A549 treated with AZD9567 at 1 μM for 4 hours (cell line): ENCODE data around the gene CYBC1. TPM values are rescaled to one million over a fixed set of nuclear protein-coding genes. Genes with fewer than 3 reads are reported as not detected.

ENCODE experiments used
- total RNA-seq: library from RNA; stranded (reverse); fragments of 200-300 nt; extraction: Qiagen RNA extraction; gene quantifications from 5 replicates; pipeline ENCODE4 v1.2.3, GENCODE V29; 2022; ENCODE audit not compliant: insufficient read depth

CYBC1 gene
- total RNA-seq = 55.8 to 63.4 TPM (median 61.0 TPM) in 5 replicates

DNA sequence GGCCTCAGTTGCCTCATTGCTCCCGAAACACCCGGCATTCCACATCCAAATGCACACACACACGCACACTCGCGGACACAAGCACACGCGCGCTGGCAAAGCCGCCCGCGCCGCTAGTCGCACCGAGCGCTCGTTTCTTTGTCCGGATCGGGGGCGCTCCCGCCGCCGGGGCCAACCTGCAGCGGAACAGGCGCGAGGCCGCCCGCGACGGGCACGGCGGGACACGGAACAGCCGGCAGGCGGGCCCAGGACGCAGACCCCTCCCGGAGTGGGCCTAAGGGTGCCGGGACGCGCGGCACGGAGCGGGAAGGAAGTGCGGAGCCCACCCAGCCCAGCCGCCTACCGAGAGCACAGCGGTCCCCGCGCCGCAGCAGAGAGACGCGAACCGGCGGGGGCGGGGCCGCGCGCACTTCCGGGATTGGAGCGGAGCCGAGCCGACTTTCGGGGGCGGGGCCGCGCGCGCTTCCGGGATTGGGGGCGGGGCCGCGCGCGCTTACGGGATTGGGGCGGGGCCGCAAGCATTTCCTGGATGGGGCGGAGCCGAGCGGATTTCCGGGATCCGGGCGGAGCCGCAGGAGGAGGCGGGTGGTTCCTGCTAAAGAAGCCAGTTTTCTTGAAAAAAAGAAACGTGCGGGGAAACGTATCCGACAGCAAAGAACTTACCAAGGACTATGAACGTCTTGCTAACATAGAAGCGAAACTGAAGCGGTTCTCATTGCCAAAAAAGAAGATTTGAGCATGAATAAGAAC lies at the start of gene CYBC1:
Gene CYBC1, minus strand, starts transcription at position 396 of the 750 bp plus-strand sequence. CDS start 1,498 bp downstream, outside the sequence.

DNA sequence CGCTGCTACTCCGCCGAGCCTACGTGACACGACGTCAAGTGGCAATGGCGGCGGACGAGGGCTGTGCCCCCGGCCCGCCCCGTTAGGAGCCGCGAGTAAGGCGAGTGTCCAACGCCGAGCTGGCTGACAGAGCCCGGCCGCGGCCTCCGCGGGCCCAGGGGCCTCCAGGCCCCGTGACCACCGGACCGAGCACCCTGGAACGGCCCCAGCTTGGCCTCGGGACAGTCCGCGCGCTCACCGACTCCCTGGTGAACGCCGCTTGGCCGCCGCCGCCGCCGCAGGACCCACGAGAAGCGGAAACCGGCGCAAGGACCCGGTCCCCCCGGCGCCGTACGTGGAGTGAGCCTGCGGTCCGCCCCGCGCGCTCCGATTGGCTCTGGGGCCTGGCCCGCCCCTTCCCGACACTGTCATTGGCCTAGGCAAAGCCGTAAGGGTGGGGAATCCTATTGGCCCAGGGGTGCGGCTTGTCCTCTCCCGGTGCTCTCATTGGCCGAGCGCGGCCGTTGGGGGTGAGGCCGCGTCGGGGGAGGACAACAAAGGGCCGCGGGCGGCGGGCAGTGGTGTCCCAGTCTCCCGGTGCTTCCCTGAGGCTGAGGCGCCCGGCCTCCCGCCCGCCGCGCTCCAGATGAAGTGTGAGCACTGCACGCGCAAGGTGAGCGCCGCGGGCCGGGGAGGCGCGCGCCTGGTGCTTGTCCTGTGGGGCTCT lies 7.8 kb upstream of the CYBC1 start, which contains the start of gene NARF:
Gene NARF, plus strand, starts transcription at position 563 of the 706 bp plus-strand sequence. Its CDS starts 63 bp downstream, at position 626.

DNA sequence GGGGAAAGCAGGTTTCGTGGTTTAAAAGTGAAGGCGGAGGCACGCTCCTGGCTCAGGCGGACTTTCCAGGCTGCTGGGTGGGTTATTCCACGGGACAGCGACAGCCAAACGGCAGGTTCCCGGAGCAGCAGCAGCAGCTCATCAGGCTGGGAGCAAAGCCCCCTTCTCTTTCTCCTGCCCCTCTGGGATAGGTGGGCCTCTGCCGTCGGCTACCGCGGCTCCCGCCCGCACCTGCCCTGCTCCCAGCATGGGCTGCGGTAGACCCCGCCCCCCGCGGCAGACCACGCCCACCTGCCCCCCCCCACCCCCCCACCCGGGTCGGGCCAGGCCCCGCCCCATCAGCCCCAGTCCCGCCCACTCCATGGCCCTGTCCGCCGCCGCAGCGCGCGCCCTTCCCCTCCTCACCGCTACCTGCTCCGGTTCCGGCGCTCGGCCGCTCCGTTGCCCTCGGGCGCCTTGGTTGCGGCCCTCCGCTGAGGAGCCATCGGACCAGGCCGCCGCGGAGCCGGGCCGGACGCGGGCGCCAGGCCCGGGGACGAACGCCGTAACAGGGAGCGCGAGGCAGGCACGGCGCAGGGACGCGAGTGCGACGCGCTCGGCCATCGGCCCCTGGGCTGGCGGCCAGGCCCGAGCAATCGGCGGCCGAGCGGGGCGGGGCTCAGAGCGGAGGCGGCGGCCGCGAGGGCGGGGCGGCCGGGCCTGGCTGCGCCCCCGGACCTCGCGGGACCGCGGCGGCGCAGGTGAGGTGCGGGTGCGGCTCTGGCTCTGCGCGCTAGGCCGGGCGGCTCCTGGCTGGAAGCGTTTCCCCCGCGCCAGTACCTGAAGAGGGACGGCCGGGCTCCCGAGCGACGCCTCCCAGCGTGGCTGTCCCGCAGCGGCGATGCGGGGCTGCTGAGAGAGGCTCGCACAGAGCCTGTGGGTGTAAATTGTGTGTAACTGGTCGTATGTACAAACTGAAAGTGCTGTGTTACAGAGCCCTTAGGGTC lies 32.3 kb downstream of the CYBC1 start, which contains the start of the genes HEXD and OGFOD3:
Gene HEXD, plus strand, starts transcription at position 347 of the 986 bp plus-strand sequence. CDS start 1,453 bp downstream, outside the sequence.
Gene OGFOD3, minus strand, starts transcription at position 586 of the 986 bp plus-strand sequence. Its CDS starts 101 bp downstream, at position 485.

Other genes with a start within 250 kb of the CYBC1 start
- gene CCDC57, start 237.9 kb downstream of the CYBC1 start, total RNA-seq = 8.8 to 30.2 TPM (median 26.3 TPM) in 5 replicates
- gene SLC16A3, start 221.7 kb downstream of the CYBC1 start, total RNA-seq = 104 to 159 TPM (median 147 TPM) in 5 replicates
- 169 to 215 TPM (median 206 TPM) in 5 replicates for gene CSNK1D, start 177.1 kb downstream of the CYBC1 start, total RNA-seq
- 0.12 to 2.2 TPM (median 0.16 TPM) in 3 of 5 replicates, not detected in the others for gene CD7, start 133.1 kb downstream of the CYBC1 start, total RNA-seq
- 1.6 to 6.3 TPM (median 2.3 TPM) in 5 replicates for gene SECTM1, start 117.0 kb downstream of the CYBC1 start, total RNA-seq
- 0.45 to 0.56 TPM (median 0.49 TPM) in 4 of 5 replicates, not detected in the other for gene TEX19, start 91.5 kb downstream of the CYBC1 start, total RNA-seq
- gene UTS2R, start 79.0 kb downstream of the CYBC1 start, total RNA-seq = 0.06 TPM in 1 of 5 replicates, not detected in the others
- gene HEXD, start 32.4 kb downstream of the CYBC1 start, total RNA-seq = 16.0 to 19.8 TPM (median 17.8 TPM) in 5 replicates
- 22.5 to 31.7 TPM (median 25.0 TPM) in 5 replicates for gene OGFOD3, start 32.2 kb downstream of the CYBC1 start, total RNA-seq
- gene NARF, start 8.0 kb upstream of the CYBC1 start, total RNA-seq = 46.2 to 60.1 TPM (median 53.6 TPM) in 5 replicates
- gene FOXK2, start 69.0 kb upstream of the CYBC1 start, total RNA-seq = 48.6 to 60.7 TPM (median 56.4 TPM) in 5 replicates
- gene WDR45B, start 197.7 kb upstream of the CYBC1 start, total RNA-seq = 84.8 to 99.2 TPM (median 94.5 TPM) in 5 replicates
- gene RAB40B, start 247.9 kb upstream of the CYBC1 start, total RNA-seq = 16.9 to 23.0 TPM (median 20.1 TPM) in 5 replicates